Measurements from ENCODE around the gene MDM2. TPM values are rescaled to one million over a fixed set of nuclear protein-coding genes. Genes with fewer than 3 reads are reported as not detected.
"Not testable (repeated sequence)": the region's sequence is repeated elsewhere in the genome, so short reads cannot be mapped to it uniquely, and the experiment has no call there.

The MDM2 gene
- total and polyA plus RNA-seq, 2 of the 13 experiments (the other 11 are each of a cell fraction or from before 2014, with no cell fraction given) = 29.3 to 314 TPM

DNA sequence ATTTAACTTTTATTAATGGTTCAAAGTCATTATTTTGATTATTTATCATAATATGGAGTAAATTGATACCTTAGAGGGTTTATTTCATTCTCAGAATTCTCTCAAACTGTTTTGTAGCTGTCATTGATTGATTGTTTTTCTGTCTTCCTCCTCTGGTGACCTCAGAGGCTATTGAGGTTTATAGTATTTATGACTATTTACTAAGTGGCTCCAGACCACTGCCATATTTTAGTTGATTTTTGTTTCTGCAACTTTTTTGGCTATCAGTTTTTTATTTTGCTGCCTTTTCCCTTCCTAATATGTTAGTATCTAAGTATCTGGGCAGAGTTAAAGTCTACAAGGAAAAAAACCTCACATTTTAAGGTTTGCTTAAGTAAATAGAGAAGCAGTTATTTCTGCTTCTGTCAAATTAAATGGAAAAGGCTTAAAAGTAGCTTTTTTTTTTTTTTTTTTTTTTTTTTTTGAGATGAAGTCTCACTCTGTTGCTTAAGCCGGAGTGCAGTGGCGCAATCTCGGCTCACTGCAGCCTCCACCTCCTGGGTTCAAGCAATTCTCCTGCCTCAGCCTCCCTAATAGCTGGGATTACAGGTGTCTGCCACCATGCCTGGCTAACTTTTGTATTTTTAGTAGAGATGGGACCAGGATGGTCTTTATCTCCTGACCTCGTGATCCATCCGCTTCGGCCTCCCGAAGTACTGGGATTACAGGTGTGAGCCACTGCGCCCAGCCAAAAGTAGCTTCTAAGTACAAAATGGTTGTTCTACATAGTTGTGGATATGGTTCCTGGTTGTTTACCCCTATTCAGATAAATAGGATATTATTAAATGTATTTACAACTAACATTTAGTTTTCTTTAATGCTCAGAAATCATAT, 8.2 kb downstream of the MDM2 start (continued):
- TF ChIP-seq HOXA9 (CRISPR knock-in tag; IDR thresholded peaks at IDR 0.05; ENCODE audit: borderline replicate concordance) = no peak
- no peak for TF ChIP-seq ZNF296 (CRISPR knock-in tag; conservative IDR thresholded peaks at IDR 0.05)
- no peak for TF ChIP-seq ZNF20 (CRISPR knock-in tag; IDR thresholded peaks at IDR 0.05)

GRCh38 chr12:68819481-68819880, 11.5 kb downstream of the MDM2 start:
- H3K9ac ChIP-seq (ENCODE audit: insufficient read depth, low read depth, low read length); BruUV-seq (replicated peaks); H3K9me3 ChIP-seq (ENCODE audit: low read length); H3K27me3 ChIP-seq (ENCODE audit: control insufficient read depth in 1 of 2, insufficient read depth in 2 of 2, low read length in 2 of 2); DNase-seq (ENCODE audit: low spot score); in situ Hi-C loops (cut with HindIII; ENCODE audit: extremely low pct_ligation_motif_present, low pct_unique_long_range_greater_than_20kb); CTCF ChIA-PET (ENCODE audit: low intra/inter-chr PET ratio, low total read pairs); H3K4me3 ChIP-seq (replicated peaks in 1 of 3; ENCODE audit: insufficient read depth in 1 of 3, low read depth in 2 of 3, low read length in 3 of 3); H3K4me2 ChIP-seq (ENCODE audit: low read depth, low read length); H3K27ac ChIP-seq (ENCODE audit: extremely low read length, insufficient read depth, low read length); H2AFZ ChIP-seq (ENCODE audit: low read length); FAIRE-seq; ATAC-seq; intact Hi-C loops (cut with micrococcal nuclease; ENCODE audit: unreplicated experiment): not testable (repeated sequence)
- Histone ChIP-seq H3K4me1 (ENCODE audit: insufficient read depth, low read length) (peaks cover 79% of the 10 kb centered on the region), H4K20me1 (ENCODE audit: insufficient read depth, low read length) (peaks cover 72% of the 10 kb centered on the region), H3K79me2 (ENCODE audit: insufficient read depth, low read length) (peaks cover 80% of the 10 kb centered on the region), H3K36me3 (replicated peaks in 1 of 2; ENCODE audit: control insufficient read depth in 1 of 2, insufficient read depth in 2 of 2, low read length in 2 of 2) (peaks cover 16 to 78% of the 10 kb centered on the region in 2 experiments)
- WGBS (ENCODE audit: low lambda C conversion rate) = 94% methylated on average over 13 of the region's 13 CpGs
- TF ChIP-seq POLR2G (IDR thresholded peaks at IDR 0.05; ENCODE audit: low read depth, low read length) (0 out of 2 replicates have a peak, but pooled peaks have one; percentile 27), RBM22 (optimal IDR thresholded peaks at IDR 0.05; ENCODE audit: low read length) (peak; percentile 39)
- POLR2A ChIA-PET = interaction anchor here (1.2 to 4.9 kb wide), 2 partner anchors 11 kb away, joined by 4 to 28 read pairs; partner anchors contain the start of gene MDM2

Measured in HepG2 (cell line).